GM15510 (cell line): Measurements from ENCODE around the gene C10orf90.

Experiments used
- POLR2A ChIP-seq: IDR thresholded peaks from 3 replicates; pipeline ENCODE4 v1.6.1; 2011; ENCODE audit warnings: borderline replicate concordance; ENCODE audit not compliant: insufficient read length; ENCODE audit errors: extremely low read depth

C10orf90 gene

DNA sequence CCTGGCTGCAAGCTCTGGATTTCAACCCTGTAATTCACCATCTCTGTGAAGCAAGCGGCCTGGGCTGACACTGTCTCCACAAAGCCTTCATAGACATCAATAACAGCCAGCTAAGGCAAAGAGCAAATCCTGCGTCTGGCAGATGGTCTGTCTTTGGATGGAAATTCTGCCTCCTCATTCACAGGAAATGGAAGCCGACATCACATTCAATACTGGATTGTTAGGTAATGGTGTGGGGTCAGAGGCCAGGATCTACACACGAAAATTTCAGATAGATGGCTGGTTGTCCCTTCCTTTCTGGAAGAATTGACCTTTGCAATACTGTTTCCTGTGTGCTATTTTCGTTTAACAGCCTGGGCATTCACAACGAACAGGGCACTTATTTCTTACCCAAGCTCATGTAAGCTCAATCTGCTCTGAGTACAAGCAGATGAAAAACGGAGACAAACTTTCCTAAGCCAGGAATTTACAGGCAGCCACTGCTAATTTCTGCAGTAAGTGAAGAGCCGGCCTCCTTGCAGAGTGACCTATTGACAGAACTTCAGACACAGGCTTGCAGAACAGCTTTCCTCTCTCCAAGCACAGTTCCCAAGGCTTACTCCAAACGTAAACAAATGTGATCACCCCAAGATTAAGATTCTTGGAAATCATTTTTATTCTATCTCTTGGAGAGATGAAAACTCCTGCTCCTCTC, 279.2 kb downstream of the C10orf90 start:
- no peak for TF ChIP-seq POLR2A

DNA sequence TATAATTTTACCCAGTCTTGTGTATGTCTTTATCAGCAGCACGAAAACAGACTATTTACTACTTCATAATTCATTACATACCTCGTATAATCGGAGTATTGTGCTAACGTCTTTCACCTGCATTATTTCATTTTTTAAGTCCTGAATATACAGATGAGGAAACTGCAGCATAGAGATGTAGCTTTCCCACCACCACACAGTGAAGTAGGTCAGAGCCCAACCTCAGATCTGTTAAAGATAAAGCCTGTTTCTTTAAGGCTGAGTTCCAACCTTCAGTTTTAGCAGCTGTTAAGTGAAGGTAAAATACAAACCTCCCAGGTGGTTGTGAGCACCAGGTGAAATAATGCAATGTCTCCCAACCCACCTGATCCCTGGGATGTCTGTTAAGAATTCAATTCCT, 280.2 kb downstream of the C10orf90 start:
- TF ChIP-seq POLR2A = no peak

DNA sequence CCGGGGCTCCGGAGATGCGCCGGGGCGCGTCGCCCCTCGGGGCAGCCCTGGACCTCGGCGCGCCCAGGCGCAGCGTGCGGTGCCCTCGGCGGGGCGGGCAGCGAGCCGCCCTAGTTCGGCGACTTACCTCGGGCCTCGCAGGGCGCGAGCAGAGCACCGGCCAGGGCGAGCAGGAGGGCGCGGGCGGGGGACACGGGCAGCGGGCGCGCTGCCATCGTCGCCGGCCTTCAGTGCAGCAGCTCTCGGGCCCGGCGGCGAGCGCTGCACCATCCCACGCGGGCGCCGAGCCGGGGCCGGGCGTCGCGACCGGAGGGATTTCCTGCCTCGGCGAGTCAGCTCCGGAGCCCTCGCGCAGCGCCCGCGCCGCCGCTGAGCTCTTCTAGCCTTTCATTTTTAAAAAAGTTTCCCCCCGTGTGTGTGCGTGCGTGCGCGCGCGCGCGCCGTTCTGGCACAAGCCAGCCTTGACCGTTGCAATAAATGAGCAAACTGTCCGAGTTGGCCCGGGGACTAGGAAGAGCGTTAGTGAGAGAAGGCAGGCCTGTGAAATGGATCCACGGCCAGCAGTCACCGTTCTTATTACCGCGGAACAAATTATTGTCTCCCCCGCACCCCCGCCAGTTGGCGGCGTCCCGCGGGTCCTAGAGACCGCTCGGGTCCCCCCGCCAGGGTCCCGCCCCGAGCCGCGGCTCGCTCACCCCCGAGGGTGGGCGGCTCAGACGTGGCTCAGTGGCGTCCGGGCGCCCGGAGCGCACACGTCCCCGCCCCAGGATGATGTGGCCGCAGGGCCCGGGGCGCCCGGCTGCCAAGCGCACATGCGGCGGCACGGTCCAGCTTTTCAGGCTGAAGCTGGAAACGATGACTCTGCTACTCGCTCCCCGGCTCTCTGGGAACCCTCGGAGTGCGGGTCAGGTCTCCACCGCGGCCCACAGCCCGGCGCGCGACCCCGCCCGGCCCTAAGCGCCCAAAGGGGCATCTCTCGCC, 282.3 kb downstream of the C10orf90 start, which contains the start of gene ADAM12:
Gene ADAM12, minus strand, starts transcription at position 547 of the 981 bp plus-strand sequence. Its CDS starts 332 bp downstream, at position 215.
- TF ChIP-seq POLR2A = no peak

DNA sequence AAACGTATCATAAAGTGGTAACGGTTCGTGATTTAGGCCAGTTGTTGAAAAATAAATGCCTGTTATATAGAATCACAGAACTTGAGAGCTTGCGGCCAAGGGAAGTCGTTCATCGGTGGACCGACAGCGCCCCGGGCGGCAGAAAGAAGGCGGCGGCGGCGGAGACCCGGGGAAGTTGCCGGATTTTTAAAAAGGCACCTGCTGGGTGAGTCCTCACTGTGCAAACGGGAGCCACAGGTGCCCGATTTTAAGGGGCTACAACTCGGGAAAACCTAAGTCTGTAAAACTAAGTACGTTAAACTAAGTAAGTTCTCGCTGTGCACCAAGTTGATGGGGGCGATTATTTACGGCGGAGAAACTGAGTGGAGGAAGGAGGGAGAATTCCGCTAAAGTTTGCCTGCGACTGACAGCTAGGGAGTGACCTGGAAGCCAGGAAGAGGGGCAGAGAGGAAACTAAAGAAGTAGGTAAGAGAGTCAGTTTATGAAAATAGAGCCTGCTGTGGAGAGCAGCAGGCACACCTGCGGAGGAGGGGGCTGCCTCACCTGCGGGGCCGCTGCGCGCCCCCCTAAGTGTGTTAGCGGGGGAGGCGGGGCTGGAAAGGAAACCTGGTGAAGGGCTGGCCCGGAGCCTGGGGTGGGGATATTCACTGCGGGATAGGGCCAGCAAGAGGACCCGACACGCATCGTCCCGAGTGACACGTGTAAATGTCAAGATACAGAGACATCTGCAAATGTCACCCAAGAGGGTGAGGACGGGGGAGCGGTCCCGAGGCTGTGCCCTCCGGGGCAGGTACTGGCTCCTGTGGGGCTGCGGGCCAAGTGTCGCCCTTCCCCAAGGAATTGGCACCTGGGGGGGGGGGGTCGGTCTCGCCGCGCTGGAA, 283.2 kb downstream of the C10orf90 start:
- no peak for TF ChIP-seq POLR2A

DNA sequence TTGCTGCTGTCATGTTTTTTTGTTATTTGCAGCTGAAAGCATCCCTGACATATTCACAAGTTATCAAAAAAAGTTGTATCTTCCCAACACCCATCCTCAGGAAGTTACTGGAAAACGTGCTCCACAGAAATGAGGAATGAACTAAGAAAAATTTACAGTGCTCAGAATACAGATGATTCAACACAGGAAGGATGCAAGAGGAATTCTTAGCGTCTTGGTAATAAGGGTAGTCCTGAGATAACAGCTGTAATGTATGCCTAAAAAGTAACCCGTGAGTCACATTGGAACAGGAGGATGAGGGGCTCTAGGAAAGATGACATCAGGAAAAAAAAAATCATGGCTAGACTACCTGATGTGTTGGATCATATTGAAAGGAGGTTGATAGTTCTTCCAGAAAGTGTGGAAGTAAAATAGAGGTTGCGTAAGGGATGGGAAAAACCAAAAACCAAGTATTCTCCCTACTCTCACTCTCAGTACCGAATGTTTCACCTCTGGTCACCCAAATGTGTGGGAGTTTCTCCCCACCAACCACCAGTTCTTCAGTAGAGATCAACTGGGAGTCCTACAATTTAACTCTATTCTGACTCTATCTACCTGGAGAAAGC, 286.1 kb downstream of the C10orf90 start:
- TF ChIP-seq POLR2A = no peak

DNA sequence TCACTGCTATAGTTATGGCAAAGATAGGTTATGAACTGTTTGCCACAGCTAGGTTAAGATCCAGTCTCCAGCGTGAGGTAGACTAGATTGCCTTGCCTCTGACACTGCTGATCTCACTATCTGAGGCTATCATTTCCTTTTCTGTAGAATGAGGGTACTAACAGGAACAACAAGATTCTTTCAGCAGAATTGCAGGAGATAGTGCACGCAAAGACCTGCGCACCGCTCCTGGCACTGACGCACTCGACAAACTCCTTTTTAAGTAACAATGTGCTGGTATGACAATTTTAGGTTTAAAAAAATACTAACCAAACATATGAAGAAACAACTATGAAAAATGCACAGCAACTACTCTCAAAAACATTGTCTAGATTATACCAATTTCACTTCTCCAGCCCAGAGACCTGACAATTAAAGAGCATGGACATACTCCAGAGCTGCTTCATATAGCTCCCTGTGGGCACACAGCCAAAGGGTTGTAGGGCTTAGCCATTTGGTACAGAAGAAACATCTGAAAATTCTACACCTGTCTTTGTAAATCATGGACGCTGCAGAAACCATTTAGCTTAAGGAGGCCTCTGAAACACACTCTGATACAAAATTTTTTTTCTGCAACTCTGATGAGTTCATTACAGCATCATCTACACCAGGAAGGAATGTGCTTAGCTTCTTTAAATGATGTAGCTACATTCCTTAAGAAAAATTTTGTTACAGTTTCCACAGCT, 290.0 kb downstream of the C10orf90 start:
- TF ChIP-seq POLR2A = no peak

DNA sequence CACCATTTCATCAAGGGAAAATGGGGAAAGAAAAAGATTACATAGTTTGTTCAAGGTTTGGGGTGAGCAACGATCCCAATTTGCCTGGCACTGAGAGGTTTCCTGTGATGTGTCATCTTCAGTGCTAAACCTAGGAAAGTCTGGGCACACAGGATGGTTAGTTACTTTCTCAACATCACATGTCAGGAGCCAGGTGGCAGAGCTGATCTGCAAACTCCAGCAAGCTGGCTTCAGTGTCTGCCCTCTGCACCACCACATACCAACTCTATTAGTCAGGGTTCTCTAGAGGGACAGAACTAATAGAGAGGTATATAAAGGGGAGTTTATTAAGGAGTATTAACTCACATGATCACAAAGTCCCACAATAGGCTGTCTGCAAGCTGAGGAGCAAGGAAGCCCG, 293.5 kb downstream of the C10orf90 start:
- TF ChIP-seq POLR2A = no peak

DNA sequence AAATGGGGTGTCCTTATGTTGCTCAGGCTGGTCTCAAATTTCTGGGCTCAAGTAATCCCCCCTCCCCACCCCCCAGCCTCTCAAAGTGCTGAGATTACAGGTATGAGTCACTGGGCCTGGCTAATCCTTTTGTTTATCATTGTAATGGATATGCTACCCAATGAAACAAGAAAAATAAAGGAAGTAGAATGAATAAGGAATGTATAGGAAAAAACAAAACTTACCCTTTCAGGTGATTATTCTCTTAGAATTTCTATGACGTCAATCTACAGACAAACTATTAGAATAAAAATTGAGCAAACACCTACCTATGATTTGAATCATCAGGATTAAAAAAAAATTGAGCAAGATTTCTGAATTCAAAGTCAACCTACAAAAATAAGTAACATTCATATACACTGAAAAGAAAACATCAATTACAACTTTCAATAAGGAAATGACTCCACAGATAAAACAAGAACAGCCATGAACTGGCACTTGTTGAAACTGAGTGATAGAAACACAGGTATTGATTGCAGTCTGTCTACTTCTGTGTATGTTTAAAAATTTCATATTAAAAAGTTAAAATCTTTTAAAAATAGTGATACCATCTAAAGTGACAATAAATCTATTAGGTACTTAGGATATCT, 294.5 kb downstream of the C10orf90 start:
- TF ChIP-seq POLR2A = no peak

- TF ChIP-seq POLR2A = no peak
Observed at GRCh38 chr10:126375299-126375698, 295.2 kb downstream of the C10orf90 start.
